ENCODE results near the gene TNFSF12.
"Not testable (repeated sequence)": the region's sequence is repeated elsewhere in the genome, so short reads cannot be mapped to it uniquely, and the experiment has no call there.

- TF ChIP-seq CTCF (IDR thresholded peaks at IDR 0.05; ENCODE audit: low read length); EZH2 (IDR thresholded peaks at IDR 0.05; ENCODE audit: borderline replicate concordance, low read length): not testable (repeated sequence)
Measured at GRCh38 chr17:7597561-7597960, 48.7 kb downstream of the TNFSF12 start.

Measured in OCI-LY1 (cell line).